Activated gamma-delta T cell treated with Interleukin-2 at 50 U/mL for 16 hours (primary cell): Measurements from ENCODE around the gene TXNDC16.
"Not testable (repeated sequence)": the region's sequence is repeated elsewhere in the genome, so short reads cannot be mapped to it uniquely, and the experiment has no call there.

ENCODE experiments used
- DNase-seq: peaks from one replicate; pipeline ENCODE4 v3.0.0-alpha.2; 2020

TXNDC16 gene, protein sequence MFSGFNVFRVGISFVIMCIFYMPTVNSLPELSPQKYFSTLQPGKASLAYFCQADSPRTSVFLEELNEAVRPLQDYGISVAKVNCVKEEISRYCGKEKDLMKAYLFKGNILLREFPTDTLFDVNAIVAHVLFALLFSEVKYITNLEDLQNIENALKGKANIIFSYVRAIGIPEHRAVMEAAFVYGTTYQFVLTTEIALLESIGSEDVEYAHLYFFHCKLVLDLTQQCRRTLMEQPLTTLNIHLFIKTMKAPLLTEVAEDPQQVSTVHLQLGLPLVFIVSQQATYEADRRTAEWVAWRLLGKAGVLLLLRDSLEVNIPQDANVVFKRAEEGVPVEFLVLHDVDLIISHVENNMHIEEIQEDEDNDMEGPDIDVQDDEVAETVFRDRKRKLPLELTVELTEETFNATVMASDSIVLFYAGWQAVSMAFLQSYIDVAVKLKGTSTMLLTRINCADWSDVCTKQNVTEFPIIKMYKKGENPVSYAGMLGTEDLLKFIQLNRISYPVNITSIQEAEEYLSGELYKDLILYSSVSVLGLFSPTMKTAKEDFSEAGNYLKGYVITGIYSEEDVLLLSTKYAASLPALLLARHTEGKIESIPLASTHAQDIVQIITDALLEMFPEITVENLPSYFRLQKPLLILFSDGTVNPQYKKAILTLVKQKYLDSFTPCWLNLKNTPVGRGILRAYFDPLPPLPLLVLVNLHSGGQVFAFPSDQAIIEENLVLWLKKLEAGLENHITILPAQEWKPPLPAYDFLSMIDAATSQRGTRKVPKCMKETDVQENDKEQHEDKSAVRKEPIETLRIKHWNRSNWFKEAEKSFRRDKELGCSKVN

DNA sequence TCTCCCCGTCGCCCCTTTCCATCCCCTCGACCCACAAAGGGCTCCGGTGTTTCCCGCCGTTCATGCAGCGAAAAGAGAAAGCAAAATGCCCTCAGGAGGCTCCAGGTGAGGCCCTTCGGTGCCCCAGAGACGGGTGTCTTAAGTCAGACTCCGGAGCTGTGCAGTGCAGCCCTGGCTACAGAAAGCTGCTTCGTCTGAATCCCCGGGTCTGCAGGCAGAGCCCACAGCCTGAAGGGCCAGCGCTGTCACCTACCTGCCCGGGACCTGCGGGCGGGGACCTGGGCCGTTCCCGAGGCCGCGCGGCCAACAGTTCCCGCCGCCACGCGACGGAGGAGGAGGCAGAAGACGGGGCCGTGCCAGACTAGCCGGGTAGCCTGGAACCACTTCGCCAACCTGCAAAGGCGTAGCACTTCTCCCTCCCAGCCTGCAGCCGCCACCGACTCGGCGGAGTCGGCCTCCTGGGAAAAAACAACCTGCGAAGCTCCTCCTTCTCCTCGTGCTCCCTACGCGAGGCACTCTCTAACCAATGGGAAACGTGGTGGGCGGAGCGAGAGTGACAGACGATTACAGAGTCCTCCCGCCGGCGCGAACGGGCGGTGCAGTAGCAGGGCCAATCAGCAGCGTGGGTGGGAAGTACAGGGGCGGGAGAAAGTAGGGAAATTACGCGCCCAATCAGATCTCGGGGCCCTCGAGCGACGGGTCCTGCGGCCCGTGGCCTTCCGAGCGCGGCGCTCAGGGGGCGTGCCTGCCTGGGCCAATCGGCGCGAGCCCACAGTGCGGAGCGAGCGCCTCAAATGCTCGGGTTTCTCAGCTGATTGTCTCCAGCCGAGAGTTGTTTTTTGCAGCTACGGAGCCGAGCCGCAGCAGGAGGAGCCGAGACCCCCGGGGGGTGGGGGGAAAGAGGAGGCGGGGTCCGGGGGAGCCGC is at the start of gene TXNDC16, which contains the start of gene GPR137C:
Gene TXNDC16 (minus strand): TSS at position 443 of the 926 bp plus-strand sequence. CDS start 8,948 bp downstream, outside the sequence.
Gene GPR137C (plus strand): TSS at position 774 of the 926 bp plus-strand sequence. CDS start 312 bp downstream, outside the sequence.
- DNase-seq = peak; percentile 99

GRCh38 chr14:52599974-52600373 is 47.7 kb upstream of the TXNDC16 start:
- no peak for DNase-seq

DNA sequence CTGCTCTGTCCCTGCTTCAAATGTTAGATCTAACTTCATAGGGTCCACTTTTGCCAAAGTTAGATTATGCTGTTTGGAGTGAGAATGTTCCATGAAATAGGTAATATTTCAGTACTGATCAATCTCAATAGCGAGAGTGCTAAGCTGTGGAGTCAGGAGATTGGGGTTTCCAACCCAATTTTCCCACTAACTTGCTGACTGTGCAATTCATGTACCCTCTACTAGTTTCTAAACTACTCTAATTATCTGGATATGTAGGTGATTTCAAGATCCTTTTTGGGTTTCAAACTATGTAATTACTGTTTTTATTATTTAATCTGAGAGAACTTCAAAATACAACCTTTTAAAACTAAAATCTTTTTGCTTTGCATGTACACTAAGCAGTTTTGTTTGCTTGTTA is 46.3 kb upstream of the TXNDC16 start:
- no peak for DNase-seq

- DNase-seq = no peak
Measured at GRCh38 chr14:52596861-52597260, 44.6 kb upstream of the TXNDC16 start.

GRCh38 chr14:52596320-52596719 is 44.0 kb upstream of the TXNDC16 start:
- DNase-seq = no peak

- no peak for DNase-seq
Measured at GRCh38 chr14:52590318-52590717, 38.0 kb upstream of the TXNDC16 start.

- DNase-seq = no peak
Measured at GRCh38 chr14:52589646-52590045, 37.3 kb upstream of the TXNDC16 start.

- DNase-seq = no peak
Measured at GRCh38 chr14:52583544-52583943, 31.2 kb upstream of the TXNDC16 start.

DNA sequence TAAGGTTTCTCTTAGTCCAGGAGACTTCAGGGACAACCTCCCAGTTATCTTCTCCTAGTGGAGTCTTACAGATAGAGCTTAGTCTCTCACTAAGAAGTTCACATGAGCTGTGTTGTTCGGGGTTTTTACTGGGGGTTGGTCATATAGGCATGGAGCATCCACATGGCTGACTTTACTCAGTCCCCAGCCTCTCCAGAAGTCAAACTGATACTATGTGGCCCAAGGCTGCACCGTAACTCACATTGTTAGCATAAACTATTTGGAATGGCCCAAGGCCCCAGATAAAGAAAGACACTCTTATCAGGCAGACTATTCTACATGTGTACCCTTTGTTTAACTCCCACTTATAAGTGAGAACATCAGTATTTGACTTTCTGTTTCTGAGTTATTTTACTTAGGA is 23.6 kb upstream of the TXNDC16 start:
- DNase-seq = no peak

- DNase-seq = not testable (repeated sequence)
Measured at GRCh38 chr14:52568454-52568853, 16.1 kb upstream of the TXNDC16 start.

DNA sequence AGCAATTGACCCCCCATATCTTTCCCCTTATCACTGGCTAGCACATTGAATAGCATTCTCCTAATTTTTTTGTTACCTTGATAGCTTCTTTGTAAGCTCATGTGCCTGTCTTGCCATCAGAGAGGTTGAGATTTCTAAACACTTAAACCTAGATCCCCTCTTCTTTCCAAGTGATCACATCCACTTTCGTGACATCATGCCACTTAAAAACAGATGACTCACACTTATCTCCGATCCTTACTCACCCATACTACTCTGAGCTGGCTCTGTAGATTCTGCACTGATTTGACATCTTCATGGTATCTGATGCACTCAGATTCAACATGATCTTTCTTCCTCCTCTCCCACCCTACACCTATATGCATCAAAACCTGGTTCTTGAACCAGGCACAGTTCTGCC is 10.8 kb upstream of the TXNDC16 start:
- DNase-seq = no peak

DNA sequence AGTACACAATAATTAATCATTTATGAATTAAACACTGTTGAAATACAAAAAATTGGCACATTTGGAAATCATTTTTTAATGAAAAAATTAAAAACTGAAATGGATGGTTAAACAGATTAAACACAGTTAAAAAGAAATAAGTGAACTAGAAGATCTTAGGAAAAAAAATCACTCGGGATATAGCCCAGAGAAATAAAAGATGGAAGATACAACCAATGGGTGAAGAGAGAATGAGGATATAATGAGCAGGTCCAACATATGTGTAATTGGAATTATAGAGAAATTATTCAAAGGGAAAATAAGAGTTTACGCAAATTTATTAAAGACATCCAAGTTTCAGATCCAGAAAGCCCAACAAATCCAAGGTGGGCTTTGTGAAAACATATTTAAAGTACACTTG is 6.4 kb upstream of the TXNDC16 start:
- DNase-seq = no peak

DNA sequence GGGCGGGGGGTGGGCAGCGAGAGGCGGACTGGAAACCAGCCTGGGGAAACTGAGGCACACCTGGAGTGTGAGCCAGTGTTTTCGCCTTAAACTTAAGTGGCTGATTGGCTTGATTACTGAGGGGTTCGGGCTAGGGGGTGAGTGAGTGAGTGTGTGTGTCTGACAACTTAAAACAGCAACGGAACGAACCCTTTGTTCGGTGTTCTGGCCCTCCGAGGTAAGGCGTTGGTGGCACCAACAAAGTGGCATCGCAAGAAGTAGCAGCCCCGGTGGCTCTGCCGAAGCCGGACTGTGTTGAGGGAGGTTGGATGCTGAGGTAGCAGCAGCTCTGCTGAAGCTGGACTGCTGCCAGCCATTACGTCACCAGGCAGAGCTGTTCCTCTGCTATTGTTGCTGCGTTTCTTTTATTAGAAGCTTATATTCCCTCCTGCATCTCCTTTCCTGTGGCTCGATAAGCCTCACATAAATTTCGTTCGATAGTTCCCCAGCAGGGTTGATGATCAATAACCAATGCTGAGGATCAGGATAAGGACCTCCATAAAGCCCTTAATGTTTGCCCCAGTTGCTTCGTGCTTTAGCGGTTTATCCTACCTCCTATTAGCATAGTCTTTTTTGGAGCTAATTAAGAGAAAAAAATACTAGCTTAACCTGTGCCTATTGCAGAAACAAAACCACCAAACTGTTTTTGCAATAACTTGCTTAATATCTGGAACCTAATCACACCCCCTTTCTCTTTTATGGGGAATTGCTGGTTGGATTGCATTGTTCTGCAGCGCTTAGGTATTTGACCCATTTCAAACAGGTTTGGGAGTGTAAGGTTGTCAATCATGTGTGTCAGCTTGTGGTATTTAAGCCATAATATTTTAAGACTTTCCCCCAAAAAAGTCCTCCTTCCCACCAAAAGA is 1.6 kb upstream of the TXNDC16 start:
- DNase-seq = peak; percentile 79

GRCh38 chr14:52553002-52553670 is 831 bp upstream of the TXNDC16 start:
- peak; percentile 39 for DNase-seq

DNA sequence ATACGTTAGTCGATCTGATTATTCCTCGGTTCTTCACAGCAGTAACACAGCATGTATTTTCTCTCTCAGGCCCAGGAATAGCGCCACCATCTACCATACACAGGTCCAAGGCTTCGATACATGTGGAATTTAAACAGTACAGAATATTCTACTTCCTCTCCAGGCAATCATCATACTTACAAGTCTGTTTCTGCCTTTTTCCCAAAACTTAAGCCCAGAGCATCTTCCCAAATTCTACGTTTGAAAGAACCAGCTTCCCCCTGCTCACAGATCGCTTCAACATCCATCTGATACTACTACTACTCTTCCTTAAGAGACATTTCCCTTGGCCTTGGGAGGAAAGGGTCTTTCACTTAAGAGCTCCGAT is 626 bp downstream of the TXNDC16 start:
- DNase-seq = no peak

GRCh38 chr14:52551205-52551604 is 1.1 kb downstream of the TXNDC16 start:
- DNase-seq = no peak

- no peak for DNase-seq
Measured at GRCh38 chr14:52550661-52551060, 1.6 kb downstream of the TXNDC16 start.

DNA sequence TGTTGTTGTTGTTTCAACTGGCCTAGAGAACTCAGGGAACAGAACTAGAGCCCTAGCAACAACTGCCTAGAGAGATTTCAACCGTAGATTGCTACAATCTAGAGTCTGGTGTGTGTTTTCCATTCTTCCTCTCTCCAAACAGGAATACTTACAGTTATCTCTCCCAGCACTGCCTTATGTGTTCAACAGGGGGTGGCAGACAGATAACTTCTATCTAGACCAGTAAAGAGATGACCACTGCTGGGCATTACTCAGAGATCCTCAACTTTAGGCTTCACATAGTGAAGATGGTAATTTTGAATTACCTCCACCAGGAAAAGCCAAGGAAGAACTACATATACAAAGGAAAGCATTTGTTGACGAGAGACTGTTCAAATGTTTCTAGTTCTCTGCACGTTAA is 4.8 kb downstream of the TXNDC16 start:
- no peak for DNase-seq

DNA sequence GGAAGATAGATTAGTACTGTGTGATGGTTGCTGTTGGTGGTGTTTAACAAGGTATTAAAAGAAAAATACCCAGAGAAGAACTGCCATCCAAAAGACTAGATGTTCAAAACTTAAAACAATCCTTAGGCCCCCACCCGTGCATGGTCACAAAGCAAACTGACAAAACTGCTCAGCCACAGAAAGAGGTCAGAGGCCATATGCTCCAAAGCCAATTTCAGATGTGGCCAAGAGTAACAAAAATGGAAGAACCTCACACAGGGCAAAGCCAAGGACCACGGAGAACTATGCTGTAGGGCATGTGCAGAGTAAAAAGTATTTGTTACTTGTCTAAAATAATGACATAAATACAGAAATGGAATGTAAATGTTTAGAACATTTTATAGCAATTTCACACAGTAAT is 5.3 kb downstream of the TXNDC16 start:
- DNase-seq = no peak

DNA sequence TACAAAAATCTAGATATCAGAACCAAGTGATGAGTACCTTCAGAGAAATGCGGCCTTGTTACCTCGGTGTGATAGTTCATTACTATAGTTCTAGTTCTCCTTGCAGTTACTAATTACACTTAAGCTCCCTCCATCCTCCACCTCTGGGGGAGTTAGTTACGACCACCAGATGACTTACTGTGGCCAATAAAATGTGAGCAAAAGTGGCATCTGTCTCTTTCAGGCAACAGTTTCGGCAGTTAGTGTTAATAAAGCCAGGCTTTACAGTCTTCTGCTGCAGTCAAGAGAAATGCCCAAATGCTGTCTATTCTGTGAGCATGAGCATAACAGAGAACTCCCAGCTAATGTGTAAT is 6.0 kb downstream of the TXNDC16 start:
- no peak for DNase-seq
